Ascending aorta (tissue), 2 donors: Measurements from ENCODE around the gene NUP210. TPM values are rescaled to one million over a fixed set of nuclear protein-coding genes. Genes with fewer than 3 reads are reported as not detected.

Source experiments
- DNase-seq, 2 donors: peaks; one replicate each; pipeline ENCODE4 v3.0.0-alpha.2; 2019; ENCODE audit warnings: low spot score in 2 of 2
- H3K27ac ChIP-seq, 2 donors: fragments of 200-600 bp; sonication (generic); one replicate each; pipeline ENCODE4 v1.5.1; 2016 to 2017; ENCODE audit warnings: mild to moderate bottlenecking in 1 of 2
- H3K27me3 ChIP-seq: fragments of 200-600 bp; sonication (generic); one replicate; pipeline ENCODE4 v1.5.1; 2017
- H3K36me3 ChIP-seq, 2 donors: fragments of 200-600 bp; sonication (generic); one replicate each; pipeline ENCODE4 v1.5.1; 2016
- H3K4me1 ChIP-seq, 2 donors: fragments of 200-600 bp; sonication (generic); one replicate each; pipeline ENCODE4 v1.5.1; 2016 to 2017; ENCODE audit warnings: mild to moderate bottlenecking in 1 of 2
- H3K4me3 ChIP-seq, 2 donors: fragments of 200-600 bp; sonication (generic); one replicate each; pipeline ENCODE4 v1.5.1; 2016 to 2017; ENCODE audit warnings: mild to moderate bottlenecking in 1 of 2
- H3K9me3 ChIP-seq, 2 donors: fragments of 200-600 bp; sonication (generic); one replicate each; pipeline ENCODE4 v1.5.1; 2016
- CTCF ChIP-seq, 3 experiments: fragments of 200-600 bp in 2 of 3; fragments of 450-650 bp in 1 of 3; sonication (generic) in 2 of 3; IDR thresholded peaks; one replicate each; pipeline ENCODE4 v1.5.1; 2016 to 2019; ENCODE audit warnings: antibody characterized with exemption in 3 of 3, mild to moderate bottlenecking in 1 of 3, moderate library complexity in 1 of 3
- intact Hi-C: fragments of 100-400 bp; cut with DNase I; formaldehyde crosslinking; loops from one replicate; pipeline ENCODE4 v1.15.1; 2023
- total RNA-seq: library from RNA; depleted of rRNA; stranded (reverse); fragments of >200 nt; gene quantifications from one replicate; pipeline ENCODE4 v1.1.0, GENCODE V29; 2016

Gene NUP210
- total RNA-seq, 1 donor from 2014 or later, result 11.0 TPM

DNA sequence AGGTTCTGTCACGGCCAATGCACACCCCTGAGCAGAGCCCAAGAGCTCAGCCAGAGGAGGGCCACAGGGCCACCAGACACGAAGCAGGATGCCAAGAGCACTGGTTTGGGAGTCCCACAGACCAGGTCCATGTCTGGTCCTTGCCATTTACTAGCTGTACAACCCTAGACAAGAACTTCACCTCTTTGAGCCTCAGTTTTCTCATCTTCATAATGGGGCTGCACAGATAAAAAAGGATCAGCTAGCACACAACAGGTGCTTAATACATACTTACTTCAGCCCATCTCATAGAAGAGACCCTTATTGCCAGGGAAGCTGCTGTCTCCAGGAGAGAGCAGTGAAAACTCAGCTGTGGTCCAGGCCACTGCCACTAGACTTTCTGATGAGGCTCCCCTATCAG, 152.0 kb downstream of the NUP210 start:
- peaks cover 7 to 11% of the 10 kb centered on the region in 2 donors for H3K9me3 ChIP-seq
- no peak overlapping the region for H3K27ac ChIP-seq
- peaks cover 0 to 2% of the 10 kb centered on the region in 2 donors for H3K4me1 ChIP-seq
- intact Hi-C loops, result no loop called here
- H3K27me3 ChIP-seq, result no peaks in the 10 kb centered on the region
- H3K36me3 ChIP-seq, result no peaks in the 10 kb centered on the region
- no peak for TF ChIP-seq CTCF (IDR thresholded peaks at IDR 0.05)
- H3K4me3 ChIP-seq, result no peak overlapping the region
- DNase-seq, result no peak

DNA sequence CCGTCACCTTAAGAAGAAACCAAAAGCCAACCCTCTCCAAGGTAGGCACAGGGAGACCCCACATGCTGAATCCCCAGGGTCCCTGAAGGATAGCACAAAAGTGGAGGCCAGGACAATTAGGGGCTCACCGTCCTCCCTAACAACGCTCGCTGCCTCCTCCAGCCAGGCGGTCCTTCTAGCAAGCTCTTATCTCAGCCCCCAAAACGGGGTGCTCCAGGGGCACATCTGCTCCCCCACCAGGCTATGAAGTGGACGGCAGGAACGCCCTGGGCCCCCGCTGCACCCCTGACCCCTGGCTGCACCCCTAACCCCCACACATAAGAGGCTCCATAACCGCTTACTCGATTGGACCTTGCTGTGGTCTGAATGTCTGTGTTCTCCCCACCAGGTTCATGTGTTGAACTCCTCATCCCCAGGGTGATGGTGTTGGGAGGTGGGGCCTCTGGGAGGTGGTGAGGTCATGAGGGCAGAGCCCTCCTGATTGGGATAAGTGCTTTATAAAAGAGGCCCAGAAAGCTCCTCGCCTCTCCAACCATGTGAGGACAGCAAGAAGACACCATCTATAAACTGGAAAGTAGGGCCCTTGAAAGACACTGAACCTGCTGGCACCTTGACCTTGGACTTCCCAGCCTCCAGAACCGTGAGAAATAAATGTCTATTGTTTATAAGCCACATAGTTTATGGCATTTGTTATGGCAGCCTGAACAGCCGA, 153.3 kb downstream of the NUP210 start:
- Histone ChIP-seq H3K4me3 (no peak overlapping the region), H3K4me1 (peaks cover 0 to 2% of the 10 kb centered on the region in 2 donors), H3K27ac (no peak overlapping the region), H3K27me3 (no peaks in the 10 kb centered on the region), H3K36me3 (no peaks in the 10 kb centered on the region), H3K9me3 (peaks cover 7 to 11% of the 10 kb centered on the region in 2 donors)
- DNase-seq, result no peak
- TF ChIP-seq CTCF (IDR thresholded peaks at IDR 0.05), result no peak
- intact Hi-C loops, result no loop called here

Other genes with a start within 250 kb of the NUP210 start
- 15.8 TPM for gene HDAC11, start 60.0 kb upstream of the NUP210 start, total RNA-seq
- 323 TPM for gene FBLN2, start 128.8 kb upstream of the NUP210 start, total RNA-seq